GM23338 (cell line): Measurements from ENCODE around the gene MOV10. TPM values are rescaled to one million over a fixed set of nuclear protein-coding genes. Genes with fewer than 3 reads are reported as not detected.

Experiments
- ATAC-seq: fragments of 200-7000 bp; cut with Tn5 transposase; 3 replicates; pipeline ENCODE4 v1.9.1; 2020
- DNase-seq: peaks from one replicate; pipeline ENCODE4 v3.0.0-alpha.2; 2015; ENCODE audit warnings: low spot score
- H2AFZ ChIP-seq: fragments of 200-600 bp; sonication (generic); 2 replicates; pipeline ENCODE4 v1.8.0; 2016; ENCODE audit warnings: antibody characterized with exemption, mild to moderate bottlenecking, moderate library complexity
- H3F3A ChIP-seq: fragments of 200-600 bp; sonication (generic); replicated peaks from 2 replicates; pipeline ENCODE4 v1.8.0; 2017; ENCODE audit warnings: antibody characterized with exemption, mixed run types, low read depth
- H3K27ac ChIP-seq: fragments of 200-600 bp; sonication (generic); 2 replicates; pipeline ENCODE4 v1.6.1; 2016; ENCODE audit warnings: low read depth
- H3K27me3 ChIP-seq: fragments of 200-600 bp; sonication (generic); 2 replicates; pipeline ENCODE4 v1.8.0; 2016; ENCODE audit warnings: mild to moderate bottlenecking, mixed run types, moderate library complexity; ENCODE audit not compliant: insufficient read depth
- H3K36me3 ChIP-seq: fragments of 200-600 bp; sonication (generic); 2 replicates; pipeline ENCODE4 v1.8.0; 2016; ENCODE audit warnings: mild to moderate bottlenecking; ENCODE audit not compliant: insufficient read depth
- H3K4me1 ChIP-seq: fragments of 200-600 bp; sonication (generic); 2 replicates; pipeline ENCODE4 v1.8.0; 2016; ENCODE audit warnings: mild to moderate bottlenecking, moderate library complexity; ENCODE audit not compliant: insufficient read depth
- H3K4me2 ChIP-seq: fragments of 200-600 bp; sonication (generic); 2 replicates; pipeline ENCODE4 v1.7.1; 2017; ENCODE audit warnings: mixed run types
- H3K4me3 ChIP-seq: fragments of 200-600 bp; sonication (generic); 2 replicates; pipeline ENCODE4 v1.6.1; 2016; ENCODE audit warnings: mixed run types
- H3K79me2 ChIP-seq: fragments of 200-600 bp; sonication (generic); replicated peaks from 2 replicates; pipeline ENCODE4 v1.8.0; 2017; ENCODE audit warnings: mild to moderate bottlenecking; ENCODE audit not compliant: insufficient read depth
- H3K9me2 ChIP-seq: fragments of 200-600 bp; sonication (generic); 2 replicates; pipeline ENCODE4 v1.8.0; 2017; ENCODE audit not compliant: insufficient read depth
- H4K20me1 ChIP-seq: fragments of 200-600 bp; sonication (generic); replicated peaks from 2 replicates; pipeline ENCODE4 v1.8.0; 2017; ENCODE audit warnings: mild to moderate bottlenecking; ENCODE audit not compliant: insufficient read depth
- H3K27ac Mint-ChIP-seq: 2 replicates; pipeline ENCODE4 v1.8.0; 2020; ENCODE audit warnings: inconsistent platforms, mild to moderate bottlenecking, moderate library complexity, mixed read lengths
- H3K27me3 Mint-ChIP-seq: 3 replicates; pipeline ENCODE4 v1.8.0; 2022; ENCODE audit warnings: low read depth, mild to moderate bottlenecking, moderate library complexity, mixed read lengths, inconsistent platforms; ENCODE audit not compliant: insufficient read depth, poor library complexity
- H3K36me3 Mint-ChIP-seq: 3 replicates; pipeline ENCODE4 v1.8.0; 2021; ENCODE audit warnings: low read depth, mild to moderate bottlenecking, inconsistent platforms, moderate library complexity, mixed read lengths
- H3K4me1 Mint-ChIP-seq: 3 replicates; pipeline ENCODE4 v1.8.0; 2020; ENCODE audit warnings: mild to moderate bottlenecking, inconsistent platforms, mixed read lengths
- H3K4me3 Mint-ChIP-seq: 3 replicates; pipeline ENCODE4 v1.8.0; 2021; ENCODE audit warnings: moderate library complexity, mild to moderate bottlenecking, inconsistent platforms, mixed read lengths
- H3K9me3 Mint-ChIP-seq: 3 replicates; pipeline ENCODE4 v1.8.0; 2020; ENCODE audit warnings: moderate library complexity, mild to moderate bottlenecking, inconsistent platforms, mixed read lengths
- CREB1 ChIP-seq: fragments of 250-450 bp; sonication (Bioruptor Pico); IDR thresholded peaks from 2 replicates; pipeline ENCODE4 v1.5.0; 2020; ENCODE audit warnings: low read depth, mild to moderate bottlenecking, moderate library complexity
- EZH2 ChIP-seq: fragments of 200-600 bp; sonication (generic); IDR thresholded peaks from one replicate; pipeline ENCODE4 v1.8.0; 2017; ENCODE audit warnings: antibody characterized with exemption, mild to moderate bottlenecking, low read depth; ENCODE audit not compliant: unreplicated experiment
- EZH2phosphoT487 ChIP-seq: fragments of 200-600 bp; sonication (generic); IDR thresholded peaks from one replicate; pipeline ENCODE4 v1.8.1; 2018; ENCODE audit warnings: antibody characterized with exemption; ENCODE audit not compliant: unreplicated experiment
- JUNB ChIP-seq: IDR thresholded peaks from one replicate; pipeline ENCODE4 v1.6.1; 2016; ENCODE audit warnings: antibody characterized with exemption; ENCODE audit not compliant: unreplicated experiment
- POLR2AphosphoS5 ChIP-seq: IDR thresholded peaks from 2 replicates; pipeline ENCODE4 v1.6.1; 2016; ENCODE audit warnings: antibody characterized with exemption, low read depth
- REST ChIP-seq: IDR thresholded peaks from one replicate; pipeline ENCODE4 v1.6.1; 2018; ENCODE audit warnings: antibody characterized with exemption; ENCODE audit not compliant: unreplicated experiment
- STAT1 ChIP-seq: IDR thresholded peaks from one replicate; pipeline ENCODE4 v1.6.1; 2016; ENCODE audit warnings: antibody characterized with exemption; ENCODE audit not compliant: unreplicated experiment
- ZNF114 ChIP-seq: fragments of 250-450 bp; sonication (Bioruptor Pico); IDR thresholded peaks from 2 replicates; pipeline ENCODE4 v1.5.0; 2020; ENCODE audit warnings: mild to moderate bottlenecking, moderate library complexity
- ZNF331 ChIP-seq: fragments of 250-450 bp; sonication (Bioruptor Pico); IDR thresholded peaks from 2 replicates; pipeline ENCODE4 v1.5.0; 2020; ENCODE audit warnings: low read depth, mild to moderate bottlenecking, moderate library complexity
- ZNF462 ChIP-seq: fragments of 250-450 bp; sonication (Bioruptor Pico); IDR thresholded peaks from 2 replicates; pipeline ENCODE4 v1.5.0; 2020; ENCODE audit warnings: mild to moderate bottlenecking, moderate library complexity
- polyA plus RNA-seq: library from polyadenylated mRNA; unstranded; fragments of >200 nt; fragmentation: Nextera tagmentation; extraction: Ambion mirVana; gene quantifications from 2 replicates; pipeline ENCODE4 v1.2.1, GENCODE V29; 2016
- total RNA-seq: library from RNA; depleted of rRNA; stranded (reverse); fragments of >200 nt; shearing (Covaris generic); gene quantifications from 2 replicates; pipeline ENCODE4 v1.2.3, GENCODE V29; 2014
- TF ChIP-seq, protein P1 (sequence below): IDR thresholded peaks from 2 replicates; pipeline ENCODE4 v1.6.1; 2016; ENCODE audit warnings: antibody characterized with exemption
- TF ChIP-seq, protein P2 (sequence below), 2 experiments: fragments of 200-600 bp in 1 of 2; sonication (generic) in 1 of 2; conservative IDR thresholded peaks; 2 replicates each; pipeline versions ENCODE4 v1.5.1 to v1.6.1; 2016 to 2017; ENCODE audit warnings: antibody characterized with exemption in 2 of 2, low read depth in 2 of 2, mild to moderate bottlenecking in 2 of 2, moderate library complexity in 1 of 2

The MOV10 gene
- total and polyA plus RNA-seq, 2 experiments from 2014 or later, result 53.6 to 77.6 TPM

- Histone ChIP-seq H3K27ac (no peak overlapping the region), H3K4me3 (no peak overlapping the region), H3F3A (0 out of 2 replicates have a peak, but pooled peaks cover 3% of the 10 kb centered on the region), H3K4me2 (no peak overlapping the region), H2AFZ (no peak overlapping the region), H3K9me2 (no peaks in the 10 kb centered on the region), H3K79me2 (no peaks in the 10 kb centered on the region), H3K27me3 (peaks cover 20% of the 10 kb centered on the region), H3K36me3 (peaks cover 4% of the 10 kb centered on the region; the same call in 1 of the 2 replicates), H4K20me1 (peaks cover 16% of the 10 kb centered on the region; the same call in 1 of the 2 replicates), H3K4me1 (peaks cover 45% of the 10 kb centered on the region)
- Mint-ChIP-seq H3K9me3 (no peaks in the 10 kb centered on the region), H3K27ac (no peak overlapping the region), H3K27me3 (peaks cover 39% of the 10 kb centered on the region), H3K4me1 (peaks cover 59% of the 10 kb centered on the region), H3K4me3 (no peak overlapping the region), H3K36me3 (peaks cover 71% of the 10 kb centered on the region)
- ATAC-seq (peak; percentile 7), DNase-seq (no peak)
- TF ChIP-seq, protein P1, sequence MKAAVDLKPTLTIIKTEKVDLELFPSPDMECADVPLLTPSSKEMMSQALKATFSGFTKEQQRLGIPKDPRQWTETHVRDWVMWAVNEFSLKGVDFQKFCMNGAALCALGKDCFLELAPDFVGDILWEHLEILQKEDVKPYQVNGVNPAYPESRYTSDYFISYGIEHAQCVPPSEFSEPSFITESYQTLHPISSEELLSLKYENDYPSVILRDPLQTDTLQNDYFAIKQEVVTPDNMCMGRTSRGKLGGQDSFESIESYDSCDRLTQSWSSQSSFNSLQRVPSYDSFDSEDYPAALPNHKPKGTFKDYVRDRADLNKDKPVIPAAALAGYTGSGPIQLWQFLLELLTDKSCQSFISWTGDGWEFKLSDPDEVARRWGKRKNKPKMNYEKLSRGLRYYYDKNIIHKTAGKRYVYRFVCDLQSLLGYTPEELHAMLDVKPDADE, result no peak
- TF ChIP-seq EZH2, result no peak
- no peak for TF ChIP-seq CREB1 (CRISPR knock-in tag)
- TF ChIP-seq, protein P2, sequence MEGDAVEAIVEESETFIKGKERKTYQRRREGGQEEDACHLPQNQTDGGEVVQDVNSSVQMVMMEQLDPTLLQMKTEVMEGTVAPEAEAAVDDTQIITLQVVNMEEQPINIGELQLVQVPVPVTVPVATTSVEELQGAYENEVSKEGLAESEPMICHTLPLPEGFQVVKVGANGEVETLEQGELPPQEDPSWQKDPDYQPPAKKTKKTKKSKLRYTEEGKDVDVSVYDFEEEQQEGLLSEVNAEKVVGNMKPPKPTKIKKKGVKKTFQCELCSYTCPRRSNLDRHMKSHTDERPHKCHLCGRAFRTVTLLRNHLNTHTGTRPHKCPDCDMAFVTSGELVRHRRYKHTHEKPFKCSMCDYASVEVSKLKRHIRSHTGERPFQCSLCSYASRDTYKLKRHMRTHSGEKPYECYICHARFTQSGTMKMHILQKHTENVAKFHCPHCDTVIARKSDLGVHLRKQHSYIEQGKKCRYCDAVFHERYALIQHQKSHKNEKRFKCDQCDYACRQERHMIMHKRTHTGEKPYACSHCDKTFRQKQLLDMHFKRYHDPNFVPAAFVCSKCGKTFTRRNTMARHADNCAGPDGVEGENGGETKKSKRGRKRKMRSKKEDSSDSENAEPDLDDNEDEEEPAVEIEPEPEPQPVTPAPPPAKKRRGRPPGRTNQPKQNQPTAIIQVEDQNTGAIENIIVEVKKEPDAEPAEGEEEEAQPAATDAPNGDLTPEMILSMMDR (conservative IDR thresholded peaks at IDR 0.05; ENCODE audit: low read depth in 2 of 2), result no peak
- TF ChIP-seq STAT1, result no peak
- TF ChIP-seq EZH2phosphoT487, result no peak
- TF ChIP-seq ZNF462 (CRISPR knock-in tag), result no peak
- TF ChIP-seq ZNF114 (CRISPR knock-in tag), result no peak
- no peak for TF ChIP-seq REST
- TF ChIP-seq JUNB, result no peak
- TF ChIP-seq ZNF331 (CRISPR knock-in tag), result no peak
- no peak for TF ChIP-seq POLR2AphosphoS5
Measured at GRCh38 chr1:112698366-112699310, 24.2 kb downstream of the MOV10 start.
